ENCODE results near the gene TEX264.

- TF ChIP-seq EZH2 (IDR thresholded peaks at IDR 0.05; ENCODE audit: borderline replicate concordance, insufficient read depth, low read length, poor library complexity, severe bottlenecking): no peak
- TF ChIP-seq CTCF (IDR thresholded peaks at IDR 0.05; ENCODE audit: poor library complexity, severe bottlenecking): no peak
- no peak for TF ChIP-seq POLR2AphosphoS5 (IDR thresholded peaks at IDR 0.05)
- no peak for TF ChIP-seq SMC3 (conservative IDR thresholded peaks at IDR 0.05; ENCODE audit: poor library complexity)
- no peak for TF ChIP-seq MXI1 (conservative IDR thresholded peaks at IDR 0.05; ENCODE audit: poor library complexity, severe bottlenecking)
These were observed 14.1 kb downstream of the TEX264 start for GRCh38 chr3:51684971-51685751.
